GM23248 (cell line): Measurements from ENCODE around the gene MYRIP. TPM values are rescaled to one million over a fixed set of nuclear protein-coding genes. Genes with fewer than 3 reads are reported as not detected.

Experiments
- DNase-seq: peaks from one replicate; pipeline ENCODE4 v3.0.0-alpha.2; 2015
- H2AFZ ChIP-seq: fragments of 200-600 bp; sonication (generic); 2 replicates; pipeline ENCODE4 v1.6.1; 2016; ENCODE audit warnings: antibody characterized with exemption
- H3F3A ChIP-seq: fragments of 200-600 bp; sonication (generic); 2 replicates; pipeline ENCODE4 v1.6.1; 2016; ENCODE audit warnings: mild to moderate bottlenecking, antibody characterized with exemption, mixed run types; ENCODE audit not compliant: insufficient read depth
- H3K27ac ChIP-seq: fragments of 200-600 bp; sonication (generic); 2 replicates; pipeline ENCODE4 v1.5.1; 2016; ENCODE audit warnings: mild to moderate bottlenecking
- H3K27me3 ChIP-seq: fragments of 200-600 bp; sonication (generic); replicated peaks from 2 replicates; pipeline ENCODE4 v1.6.1; 2016; ENCODE audit warnings: mild to moderate bottlenecking; ENCODE audit not compliant: insufficient read depth
- H3K36me3 ChIP-seq: fragments of 200-600 bp; sonication (generic); 2 replicates; pipeline ENCODE4 v1.6.1; 2016; ENCODE audit warnings: low read depth, mild to moderate bottlenecking
- H3K4me1 ChIP-seq: fragments of 200-600 bp; sonication (generic); 2 replicates; pipeline ENCODE4 v1.6.1; 2016; ENCODE audit warnings: mild to moderate bottlenecking; ENCODE audit not compliant: insufficient read depth
- H3K4me2 ChIP-seq: fragments of 200-600 bp; sonication (generic); one replicate; pipeline ENCODE4 v1.6.1; 2016; ENCODE audit warnings: mild to moderate bottlenecking; ENCODE audit not compliant: unreplicated experiment
- H3K4me3 ChIP-seq: fragments of 200-600 bp; sonication (generic); 2 replicates; pipeline ENCODE4 v1.5.1; 2016; ENCODE audit warnings: mild to moderate bottlenecking
- H3K79me2 ChIP-seq: fragments of 200-600 bp; sonication (generic); 2 replicates; pipeline ENCODE4 v1.6.1; 2016; ENCODE audit warnings: mild to moderate bottlenecking; ENCODE audit not compliant: insufficient read depth
- H3K9ac ChIP-seq: fragments of 200-600 bp; sonication (generic); 2 replicates; pipeline ENCODE4 v1.6.1; 2016; ENCODE audit warnings: mild to moderate bottlenecking
- H3K9me2 ChIP-seq: fragments of 200-600 bp; sonication (generic); 2 replicates; pipeline ENCODE4 v1.6.1; 2016; ENCODE audit warnings: mixed run types, mild to moderate bottlenecking, moderate library complexity; ENCODE audit not compliant: insufficient read depth
- H3K9me3 ChIP-seq: fragments of 200-600 bp; sonication (generic); one replicate; pipeline ENCODE4 v1.6.1; 2017; ENCODE audit warnings: low read depth
- H4K20me1 ChIP-seq: fragments of 200-600 bp; sonication (generic); 2 replicates; pipeline ENCODE4 v1.6.0; 2016; ENCODE audit not compliant: insufficient read depth
- EZH2 ChIP-seq: fragments of 200-600 bp; sonication (generic); IDR thresholded peaks from 2 replicates; pipeline ENCODE4 v1.6.1; 2018; ENCODE audit warnings: antibody characterized with exemption, mild to moderate bottlenecking; ENCODE audit not compliant: insufficient read depth, poor library complexity, severe bottlenecking
- EZH2phosphoT487 ChIP-seq: fragments of 200-600 bp; sonication (generic); IDR thresholded peaks from 2 replicates; pipeline ENCODE4 v1.6.1; 2018; ENCODE audit warnings: antibody characterized with exemption, moderate library complexity, mild to moderate bottlenecking, low read depth; ENCODE audit not compliant: insufficient read depth
- WGBS, 2 experiments: methylation state at CpG; one replicate each; pipeline ENCODE4 v1.1.6; 2015 to 2017; ENCODE audit warnings: low lambda C conversion rate in 2 of 2, low coverage in 1 of 2; ENCODE audit errors: missing lambda C conversion rate in 2 of 2; 5-methylcytosine and 5-hydroxymethylcytosine counted together
- in situ Hi-C: fragments of 300-500 bp; cut with MboI; formaldehyde crosslinking; loops from 2 replicates; pipeline ENCODE4 v1.15.0; 2020
- polyA plus RNA-seq: library from polyadenylated mRNA; unstranded; fragments of >200 nt; fragmentation: Nextera tagmentation; extraction: Ambion mirVana; gene quantifications from 2 replicates; pipeline ENCODE4 v1.2.1, GENCODE V29; 2016
- total RNA-seq: library from RNA; depleted of rRNA; stranded (reverse); fragments of >200 nt; shearing (Covaris generic); gene quantifications from 2 replicates; pipeline ENCODE4 v1.2.3, GENCODE V29; 2014

The MYRIP gene
- total and polyA plus RNA-seq, 2 experiments from 2014 or later = 0.11 to 0.32 TPM

DNA sequence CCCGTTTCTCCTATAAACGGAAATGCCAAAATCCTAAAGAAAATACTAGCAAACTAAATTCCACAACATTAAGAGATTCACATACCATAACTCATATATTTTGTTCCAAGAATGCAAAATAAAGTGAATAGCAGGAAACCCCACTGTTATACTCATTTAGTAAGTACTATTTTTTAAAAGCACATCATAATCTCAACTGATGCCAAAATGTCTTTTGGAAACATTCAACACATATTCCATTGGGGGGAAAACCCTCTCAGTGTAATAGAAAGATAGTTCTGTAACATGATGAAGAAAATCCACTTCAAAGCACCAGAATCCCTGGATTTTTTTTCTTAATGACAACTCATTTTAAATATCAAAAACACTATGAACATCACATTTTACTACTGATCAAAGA is 407.1 kb downstream of the MYRIP start:
- 34 to 35% methylated on average over 2 of the region's 2 CpGs for WGBS, 2 experiments
- H3K79me2 ChIP-seq = no peaks in the 10 kb centered on the region

DNA sequence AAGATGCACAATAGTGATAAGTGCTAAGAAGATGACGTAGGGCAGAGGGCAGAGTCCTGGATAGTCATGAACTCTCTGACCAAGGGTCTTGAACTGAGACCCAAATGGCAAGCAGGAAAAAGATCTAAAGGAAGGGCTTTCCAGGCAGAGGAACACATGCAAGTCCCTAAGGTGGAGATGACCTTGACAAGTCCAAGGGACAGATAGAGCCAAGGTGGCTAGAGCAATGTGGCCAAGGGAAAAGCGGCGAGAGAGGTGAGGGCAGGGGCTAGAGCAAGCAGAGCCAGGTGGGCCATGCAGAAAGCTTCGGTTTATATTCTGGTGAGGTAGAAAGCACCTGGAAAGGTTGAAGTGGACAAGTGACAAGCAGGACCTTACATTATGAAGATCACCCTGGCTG is 414.4 kb downstream of the MYRIP start:
- H3K9ac ChIP-seq = no peak overlapping the region
- H3K79me2 ChIP-seq = no peaks in the 10 kb centered on the region
- no peak for TF ChIP-seq EZH2phosphoT487
- no peak for TF ChIP-seq EZH2

More for the DNA sequence above, 407.1 kb downstream of the MYRIP start:
- H3K36me3 ChIP-seq = no peaks in the 10 kb centered on the region
- H3K27me3 ChIP-seq = no peaks in the 10 kb centered on the region
- H2AFZ ChIP-seq = no peak overlapping the region
- H3K27ac ChIP-seq = no peak overlapping the region
- TF ChIP-seq EZH2phosphoT487 (no peak), EZH2 (no peak)
- H3K4me1 ChIP-seq = no peaks in the 10 kb centered on the region
- H3K4me3 ChIP-seq = no peak overlapping the region
- H3K9ac ChIP-seq = no peak overlapping the region
- no peaks in the 10 kb centered on the region for H3K9me3 ChIP-seq
- H4K20me1 ChIP-seq = no peaks in the 10 kb centered on the region
- in situ Hi-C loops = no loop called here
- no peak for DNase-seq
- H3F3A ChIP-seq = no peaks in the 10 kb centered on the region
- no peaks in the 10 kb centered on the region for H3K9me2 ChIP-seq
- no peak overlapping the region for H3K4me2 ChIP-seq

GRCh38 chr3:40224796-40225515 is 415.5 kb downstream of the MYRIP start:
- H3K27ac ChIP-seq = no peak overlapping the region
- H4K20me1 ChIP-seq = no peaks in the 10 kb centered on the region
- H2AFZ ChIP-seq = no peak overlapping the region
- 65 to 66% methylated on average over 6 of the region's 6 CpGs for WGBS, 2 experiments
- no peaks in the 10 kb centered on the region for H3K9me3 ChIP-seq
- no peak overlapping the region for H3K4me2 ChIP-seq
- no peaks in the 10 kb centered on the region for H3K27me3 ChIP-seq
- H3K36me3 ChIP-seq = no peaks in the 10 kb centered on the region
- no peaks in the 10 kb centered on the region for H3K79me2 ChIP-seq
- H3K9me2 ChIP-seq = no peaks in the 10 kb centered on the region
- H3K9ac ChIP-seq = no peak overlapping the region
- in situ Hi-C loops = no loop called here
- TF ChIP-seq EZH2phosphoT487 (no peak), EZH2 (no peak)
- H3K4me1 ChIP-seq = no peaks in the 10 kb centered on the region
- H3K4me3 ChIP-seq = no peak overlapping the region
- no peaks in the 10 kb centered on the region for H3F3A ChIP-seq
- DNase-seq = no peak

More for the DNA sequence above, 414.4 kb downstream of the MYRIP start:
- H3K27me3 ChIP-seq = no peaks in the 10 kb centered on the region
- H3K9me3 ChIP-seq = no peaks in the 10 kb centered on the region
- no peak overlapping the region for H3K4me2 ChIP-seq
- no peaks in the 10 kb centered on the region for H3K36me3 ChIP-seq
- H2AFZ ChIP-seq = no peak overlapping the region
- H4K20me1 ChIP-seq = no peaks in the 10 kb centered on the region
- no peak for DNase-seq
- no peaks in the 10 kb centered on the region for H3F3A ChIP-seq
- no peaks in the 10 kb centered on the region for H3K4me1 ChIP-seq
- H3K9me2 ChIP-seq = no peaks in the 10 kb centered on the region
- in situ Hi-C loops = no loop called here
- no peak overlapping the region for H3K27ac ChIP-seq
- no peak overlapping the region for H3K4me3 ChIP-seq
- WGBS, 2 experiments = 33 to 55% methylated on average over 4 of the region's 4 CpGs

DNA sequence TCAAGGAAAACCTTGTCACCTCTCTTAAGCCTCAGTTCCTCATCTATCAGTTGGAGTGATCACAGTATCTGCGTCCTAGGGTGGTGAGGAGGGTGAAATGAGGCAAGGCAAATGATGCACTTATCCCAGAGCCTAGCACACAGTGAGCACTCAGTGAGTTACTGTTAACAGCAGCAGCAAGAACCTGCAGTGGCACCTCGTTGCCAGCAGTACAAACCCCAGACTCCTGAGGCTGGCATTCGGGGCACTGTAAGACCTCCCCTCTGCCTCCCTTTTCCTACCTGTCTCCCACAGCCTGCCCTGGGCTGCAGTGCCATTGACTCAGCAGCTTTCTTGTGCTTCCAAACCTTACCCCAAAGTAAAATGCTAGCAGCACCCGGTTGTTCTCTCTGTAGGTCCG is 417.2 kb downstream of the MYRIP start:
- Histone ChIP-seq H3K79me2 (no peaks in the 10 kb centered on the region), H3F3A (no peaks in the 10 kb centered on the region), H4K20me1 (no peaks in the 10 kb centered on the region), H3K4me1 (no peaks in the 10 kb centered on the region), H3K36me3 (no peaks in the 10 kb centered on the region), H3K9me2 (no peaks in the 10 kb centered on the region), H3K9ac (no peak overlapping the region), H2AFZ (no peak overlapping the region), H3K4me2 (no peak overlapping the region), H3K27ac (no peak overlapping the region), H3K27me3 (no peaks in the 10 kb centered on the region), H3K9me3 (no peaks in the 10 kb centered on the region), H3K4me3 (no peak overlapping the region)
- in situ Hi-C loops = no loop called here
- no peak for TF ChIP-seq EZH2
- no peak for TF ChIP-seq EZH2phosphoT487
- 67 to 82% methylated on average over 5 of the region's 5 CpGs for WGBS, 2 experiments
- no peak for DNase-seq
